Ovary (tissue), 3 donors: Measurements from ENCODE around the gene SLC16A11.

Experiments
- EP300 ChIP-seq: sonication (generic); formaldehyde crosslinking; IDR thresholded peaks from one replicate; pipeline ENCODE4 v1.6.1; 2017; ENCODE audit warnings: antibody characterized with exemption
- POLR2A ChIP-seq: fragments of 450-650 bp; IDR thresholded peaks from one replicate; pipeline ENCODE4 v1.6.1; 2017; ENCODE audit warnings: antibody characterized with exemption, mild to moderate bottlenecking, moderate library complexity
- TF ChIP-seq, protein P1 (sequence below), 3 donors: fragments of 450-650 bp in 2 of 3; fragments of 200-600 bp in 1 of 3; IDR thresholded peaks; one replicate each; pipeline versions ENCODE4 v1.5.1 to v1.8.0; 2016 to 2022; ENCODE audit warnings: antibody characterized with exemption in 3 of 3, mild to moderate bottlenecking in 1 of 3
- donor health status: DM: no; HTN: no; CAD: no.

DNA sequence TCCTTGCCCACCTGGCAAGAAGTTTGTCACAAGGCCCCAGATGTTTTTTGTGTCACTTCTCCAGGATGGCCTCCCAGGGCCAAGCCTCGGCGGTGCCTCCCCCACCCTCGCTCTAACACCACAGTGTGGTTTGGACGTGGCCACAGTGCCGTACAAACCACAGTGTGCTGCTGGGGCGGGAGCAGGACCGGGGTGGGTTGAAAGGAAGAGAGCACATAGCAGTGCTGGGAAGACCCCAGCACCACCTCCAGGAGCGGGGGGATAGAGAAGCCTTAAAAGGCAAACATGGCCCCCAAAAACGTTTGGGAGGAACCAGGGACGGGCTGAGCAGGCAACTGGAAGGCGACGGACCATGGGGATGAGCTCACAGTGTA, 26.1 kb downstream of the SLC16A11 start:
- TF ChIP-seq, protein P1, sequence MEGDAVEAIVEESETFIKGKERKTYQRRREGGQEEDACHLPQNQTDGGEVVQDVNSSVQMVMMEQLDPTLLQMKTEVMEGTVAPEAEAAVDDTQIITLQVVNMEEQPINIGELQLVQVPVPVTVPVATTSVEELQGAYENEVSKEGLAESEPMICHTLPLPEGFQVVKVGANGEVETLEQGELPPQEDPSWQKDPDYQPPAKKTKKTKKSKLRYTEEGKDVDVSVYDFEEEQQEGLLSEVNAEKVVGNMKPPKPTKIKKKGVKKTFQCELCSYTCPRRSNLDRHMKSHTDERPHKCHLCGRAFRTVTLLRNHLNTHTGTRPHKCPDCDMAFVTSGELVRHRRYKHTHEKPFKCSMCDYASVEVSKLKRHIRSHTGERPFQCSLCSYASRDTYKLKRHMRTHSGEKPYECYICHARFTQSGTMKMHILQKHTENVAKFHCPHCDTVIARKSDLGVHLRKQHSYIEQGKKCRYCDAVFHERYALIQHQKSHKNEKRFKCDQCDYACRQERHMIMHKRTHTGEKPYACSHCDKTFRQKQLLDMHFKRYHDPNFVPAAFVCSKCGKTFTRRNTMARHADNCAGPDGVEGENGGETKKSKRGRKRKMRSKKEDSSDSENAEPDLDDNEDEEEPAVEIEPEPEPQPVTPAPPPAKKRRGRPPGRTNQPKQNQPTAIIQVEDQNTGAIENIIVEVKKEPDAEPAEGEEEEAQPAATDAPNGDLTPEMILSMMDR (IDR thresholded peaks at IDR 0.05): no peak
- no peak for TF ChIP-seq POLR2A
- no peak for TF ChIP-seq EP300
